NCI-H446 (cell line): ENCODE results near the gene MOV10L1.
A peak's percentile ranks its signal among the peaks of the same experiment; 100 is the strongest.

Experiments used
- DNase-seq, 2 experiments: peaks; one replicate each; lab custom pipeline; 2025; lab: John Stamatoyannopoulos, UW

MOV10L1 gene

DNA sequence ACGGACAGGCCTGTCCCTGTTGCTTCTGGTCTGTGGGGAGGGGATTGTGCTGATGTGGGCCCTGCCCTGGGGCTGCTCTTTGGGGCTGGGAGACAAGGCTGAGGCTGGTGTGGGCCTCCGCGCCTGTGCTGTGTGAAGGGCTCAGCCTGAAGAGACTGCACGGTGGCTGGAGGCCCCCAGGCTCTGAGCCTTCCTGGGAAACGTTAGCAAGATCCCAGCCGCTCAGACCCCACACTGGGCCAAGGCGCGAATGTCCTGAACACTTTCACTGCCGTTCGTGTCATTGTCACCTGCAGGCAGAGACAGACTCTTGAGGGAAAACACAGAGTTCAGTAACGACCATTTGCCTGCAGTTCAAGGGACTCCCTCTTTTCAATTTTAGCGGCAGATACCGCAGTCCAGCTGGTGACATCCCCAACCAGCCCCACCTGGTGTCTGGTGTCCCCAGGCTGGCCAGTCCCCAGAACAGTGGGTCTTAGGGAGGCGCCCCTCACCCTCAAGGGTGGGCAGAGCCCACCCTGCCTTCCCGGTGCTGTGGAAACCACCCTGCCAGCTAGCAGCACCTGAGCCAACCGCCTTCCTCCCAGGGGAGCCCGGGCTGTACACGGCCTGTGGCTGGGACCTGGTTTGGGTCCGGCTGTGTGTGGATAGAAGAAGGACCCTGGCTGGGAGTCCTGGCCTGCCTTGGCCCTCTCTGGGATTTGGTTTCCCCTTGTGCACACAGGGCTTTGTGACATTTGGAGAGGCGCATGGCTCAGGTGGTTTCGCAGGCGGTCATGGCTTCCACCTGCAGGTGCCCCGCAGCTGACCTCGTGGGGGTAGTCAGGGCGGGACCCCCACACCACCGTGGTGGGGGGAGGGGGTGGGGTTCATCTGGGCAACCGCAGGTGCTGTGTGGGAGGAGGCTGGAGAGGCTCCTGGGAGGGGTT lies 86.4 kb downstream of the MOV10L1 start:
- no peak for DNase-seq

- no peak for DNase-seq
Observed at GRCh38 chr22:50176850-50177536, 87.2 kb downstream of the MOV10L1 start.

DNA sequence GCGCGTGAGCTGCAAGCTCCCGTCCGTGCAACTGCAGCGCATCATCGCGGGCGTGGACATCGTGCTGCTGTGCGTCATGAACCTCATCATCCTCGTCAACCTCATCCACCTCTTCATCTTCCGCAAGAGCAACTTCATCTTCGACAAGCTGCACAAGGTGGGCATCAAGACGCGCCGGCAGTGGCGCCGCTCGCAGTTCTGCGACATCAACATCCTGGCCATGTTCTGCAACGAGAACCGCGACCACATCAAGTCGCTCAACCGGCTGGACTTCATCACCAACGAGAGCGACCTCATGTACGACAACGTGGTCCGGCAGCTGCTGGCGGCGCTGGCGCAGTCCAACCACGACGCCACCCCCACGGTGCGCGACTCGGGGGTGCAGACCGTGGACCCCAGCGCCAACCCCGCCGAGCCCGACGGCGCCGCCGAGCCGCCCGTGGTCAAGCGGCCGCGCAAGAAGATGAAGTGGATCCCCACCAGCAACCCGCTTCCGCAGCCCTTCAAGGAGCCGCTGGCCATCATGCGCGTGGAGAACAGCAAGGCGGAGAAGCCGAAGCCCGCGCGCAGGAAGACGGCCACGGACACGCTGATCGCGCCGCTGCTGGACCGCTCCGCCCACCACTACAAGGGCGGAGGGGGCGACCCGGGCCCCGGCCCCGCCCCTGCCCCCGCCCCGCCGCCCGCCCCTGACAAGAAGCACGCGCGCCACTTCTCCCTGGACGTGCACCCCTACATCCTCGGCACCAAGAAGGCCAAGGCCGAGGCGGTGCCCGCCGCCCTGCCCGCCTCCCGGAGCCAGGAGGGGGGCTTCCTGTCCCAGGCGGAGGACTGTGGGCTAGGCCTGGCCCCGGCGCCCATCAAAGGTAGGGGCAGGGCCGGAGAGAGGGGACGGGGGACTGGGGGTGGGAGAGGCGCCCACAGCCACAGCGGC lies 88.0 kb downstream of the MOV10L1 start:
- no peak for DNase-seq

DNA sequence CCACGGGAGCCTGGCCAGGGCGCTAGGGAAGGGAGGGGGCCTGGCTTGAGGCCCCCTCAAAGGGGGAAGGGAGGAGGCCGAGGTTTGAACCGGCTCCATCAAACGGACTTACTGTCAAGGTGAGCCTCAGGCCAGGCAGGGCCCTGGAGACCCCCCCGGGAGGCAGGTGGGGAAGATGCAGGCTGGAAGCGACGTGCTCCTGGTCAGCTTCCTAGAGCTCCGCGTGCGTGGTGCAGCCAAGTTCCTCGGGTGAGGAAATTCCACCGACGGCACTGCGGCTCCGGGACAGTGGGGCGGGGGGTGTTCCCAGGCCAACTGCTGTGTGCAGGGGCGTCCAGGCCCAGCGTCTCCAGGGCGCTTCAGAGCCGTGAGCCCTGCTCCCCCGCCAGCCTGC lies 88.7 kb downstream of the MOV10L1 start:
- DNase-seq, result no peak

DNA sequence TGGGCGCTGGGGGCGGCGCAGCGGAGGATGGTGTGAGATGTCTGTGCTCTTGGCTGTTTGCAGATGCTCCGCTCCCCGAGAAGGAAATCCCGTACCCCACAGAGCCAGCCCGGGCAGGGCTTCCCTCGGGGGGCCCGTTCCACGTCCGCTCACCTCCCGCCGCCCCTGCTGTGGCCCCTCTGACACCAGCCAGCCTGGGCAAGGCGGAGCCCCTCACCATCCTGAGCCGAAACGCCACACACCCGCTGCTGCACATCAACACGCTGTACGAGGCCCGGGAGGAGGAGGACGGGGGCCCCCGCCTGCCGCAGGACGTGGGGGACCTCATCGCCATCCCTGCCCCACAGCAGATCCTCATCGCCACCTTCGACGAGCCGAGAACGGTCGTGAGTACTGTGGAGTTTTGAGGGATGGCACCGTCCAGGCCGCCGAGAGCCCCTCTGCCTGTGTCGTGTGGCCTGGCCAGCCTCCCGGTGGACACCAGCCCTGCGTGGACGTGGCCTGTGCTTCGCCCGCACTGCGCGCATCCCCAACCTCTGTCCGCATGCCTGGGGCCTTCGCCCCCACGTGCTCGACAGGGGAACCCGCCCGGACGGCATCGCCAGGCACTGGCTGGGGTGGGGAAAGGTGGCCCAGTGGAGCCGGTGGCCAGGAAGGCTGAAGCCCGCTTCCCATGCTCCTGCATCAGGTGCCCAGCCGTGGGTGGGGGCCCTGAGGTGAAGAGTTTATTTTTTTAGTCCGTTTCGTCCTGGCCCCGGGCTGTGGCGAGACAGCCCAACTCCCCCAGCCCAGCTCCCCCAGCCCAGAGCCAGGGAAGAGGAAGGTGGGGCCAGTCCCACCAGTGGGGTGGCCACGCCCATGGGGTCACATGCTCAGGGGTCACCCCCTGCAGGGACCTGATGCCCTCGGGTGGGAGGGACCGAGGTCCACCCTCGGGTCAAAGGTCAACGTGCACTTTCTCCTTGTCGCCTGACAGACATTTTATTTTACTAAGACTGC lies 89.4 kb downstream of the MOV10L1 start:
- DNase-seq, result no peak

DNA sequence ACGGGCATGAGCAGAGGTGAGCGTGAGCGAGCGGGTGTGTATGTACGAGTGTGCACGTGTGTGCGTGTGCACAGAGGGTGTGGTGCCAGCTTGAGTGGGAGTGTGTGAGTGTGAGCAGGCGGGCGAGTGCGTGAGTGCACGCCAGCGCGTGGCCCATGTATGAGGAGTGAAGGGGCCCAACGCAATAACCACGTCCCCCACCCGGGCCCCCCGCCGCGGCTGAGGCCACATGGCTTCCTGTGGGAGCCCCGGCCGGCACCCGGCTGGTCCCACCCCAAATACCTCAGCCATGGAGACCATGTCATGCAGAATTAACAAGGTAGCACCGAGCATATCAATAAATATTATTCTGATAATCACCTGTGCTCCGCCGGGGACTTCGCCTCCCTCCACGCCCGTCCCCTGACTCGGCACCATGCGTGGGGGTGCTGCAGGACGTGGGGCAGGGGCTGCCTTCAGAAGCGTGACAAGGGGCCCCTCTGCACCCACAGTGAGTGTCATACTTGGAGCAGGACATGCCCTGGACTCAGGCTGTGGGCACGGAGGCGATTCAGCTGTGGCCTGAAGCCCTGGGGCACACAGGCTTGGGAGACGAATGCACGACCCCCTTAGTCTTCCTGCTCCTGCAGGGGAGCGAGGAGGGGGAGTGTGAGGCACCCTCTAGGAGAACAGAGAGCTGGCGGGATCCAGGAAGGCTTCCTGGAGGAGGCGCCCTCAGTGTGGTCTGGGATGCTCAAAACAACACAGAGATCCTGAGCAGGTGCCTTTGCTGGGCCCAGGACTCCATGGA lies 90.3 kb downstream of the MOV10L1 start:
- no peak for DNase-seq

- DNase-seq, result no peak
Observed at GRCh38 chr22:50180727-50181521, 91.1 kb downstream of the MOV10L1 start.

DNA sequence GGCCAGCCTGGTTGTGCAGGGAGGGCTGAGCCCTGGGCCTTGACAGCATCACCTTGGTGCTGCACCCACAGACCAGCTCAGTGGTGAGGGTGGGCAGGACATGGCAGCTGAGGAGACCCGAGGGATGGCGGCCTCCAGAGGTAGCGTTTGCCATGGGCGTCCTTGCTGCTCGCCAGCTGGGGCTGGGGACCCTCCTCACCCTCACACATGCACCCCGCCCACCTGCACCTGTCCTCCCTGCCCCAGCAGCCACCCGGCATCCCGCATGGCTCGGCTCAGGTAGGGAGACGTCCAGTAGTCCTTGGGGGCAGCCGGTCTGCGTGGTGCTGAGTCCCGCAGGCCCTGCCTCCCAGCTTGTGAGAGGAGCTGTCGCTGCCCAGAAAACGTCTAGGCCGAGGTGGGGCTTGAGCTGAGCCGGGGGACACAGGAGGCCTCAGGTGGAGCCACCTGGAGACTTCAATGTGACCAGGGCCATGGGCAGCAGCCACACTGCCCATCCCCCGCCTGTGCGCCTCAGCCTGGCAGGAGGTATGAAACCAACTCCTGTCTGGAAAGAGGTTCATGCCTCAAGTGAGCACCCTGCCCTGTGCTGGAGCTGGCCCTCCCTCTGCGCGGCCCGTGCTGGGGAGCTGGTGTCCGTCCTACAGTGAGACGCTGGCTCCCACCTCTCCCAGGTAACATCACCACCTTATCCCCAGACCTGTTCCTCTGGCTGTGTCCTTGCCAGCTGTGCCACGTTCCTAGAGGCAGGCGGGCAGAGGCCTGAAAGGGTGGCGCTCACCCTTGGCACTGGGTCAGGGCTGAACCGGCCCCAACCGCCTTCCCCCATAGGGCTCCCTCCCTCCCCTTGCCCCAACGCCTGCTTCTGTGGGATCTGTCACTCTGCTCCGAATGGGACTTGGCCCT lies 92.6 kb downstream of the MOV10L1 start:
- DNase-seq, result no peak

- DNase-seq, result no peak
Observed at GRCh38 chr22:50183141-50183971, 93.5 kb downstream of the MOV10L1 start.

GRCh38 chr22:50184004-50184901 lies 94.4 kb downstream of the MOV10L1 start:
- DNase-seq, result no peak

GRCh38 chr22:50184902-50185374 lies 95.1 kb downstream of the MOV10L1 start:
- no peak for DNase-seq

- DNase-seq, result peak; percentile 46 to 90
Observed at GRCh38 chr22:50185375-50186087, 95.7 kb downstream of the MOV10L1 start, which contains the start of gene TRABD. TRABD (plus strand) TSS chr22:50185913; CDS start chr22:50193061, 7,148 bp downstream.

DNA sequence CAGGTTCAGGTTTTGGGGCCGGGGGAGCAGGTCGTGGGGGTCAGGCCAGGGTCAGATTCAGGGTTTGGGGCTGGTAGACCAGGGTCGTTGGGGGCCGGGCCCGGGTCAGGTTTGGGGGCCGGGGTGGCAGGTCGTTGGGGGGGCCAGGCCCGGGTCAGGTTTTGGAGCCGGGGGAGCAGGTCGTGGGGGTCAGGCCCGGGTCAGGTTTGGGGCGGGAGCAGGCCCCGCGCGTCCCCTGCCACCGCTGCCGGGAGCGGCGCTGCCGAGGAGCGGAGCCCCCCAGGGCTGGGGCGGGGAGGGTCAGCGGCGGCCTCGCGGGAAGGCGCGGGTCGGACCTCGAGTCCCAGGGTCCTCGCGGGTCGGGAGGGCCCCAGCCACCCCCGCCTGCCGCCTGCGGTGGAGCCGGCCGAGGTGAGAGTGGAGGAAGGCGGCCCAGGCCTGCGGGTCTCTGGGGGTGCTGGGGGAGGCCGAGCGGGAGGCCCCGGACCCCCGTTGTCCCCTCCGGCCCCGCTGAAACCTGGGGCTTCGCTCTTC lies 96.4 kb downstream of the MOV10L1 start:
- DNase-seq, result no peak

DNA sequence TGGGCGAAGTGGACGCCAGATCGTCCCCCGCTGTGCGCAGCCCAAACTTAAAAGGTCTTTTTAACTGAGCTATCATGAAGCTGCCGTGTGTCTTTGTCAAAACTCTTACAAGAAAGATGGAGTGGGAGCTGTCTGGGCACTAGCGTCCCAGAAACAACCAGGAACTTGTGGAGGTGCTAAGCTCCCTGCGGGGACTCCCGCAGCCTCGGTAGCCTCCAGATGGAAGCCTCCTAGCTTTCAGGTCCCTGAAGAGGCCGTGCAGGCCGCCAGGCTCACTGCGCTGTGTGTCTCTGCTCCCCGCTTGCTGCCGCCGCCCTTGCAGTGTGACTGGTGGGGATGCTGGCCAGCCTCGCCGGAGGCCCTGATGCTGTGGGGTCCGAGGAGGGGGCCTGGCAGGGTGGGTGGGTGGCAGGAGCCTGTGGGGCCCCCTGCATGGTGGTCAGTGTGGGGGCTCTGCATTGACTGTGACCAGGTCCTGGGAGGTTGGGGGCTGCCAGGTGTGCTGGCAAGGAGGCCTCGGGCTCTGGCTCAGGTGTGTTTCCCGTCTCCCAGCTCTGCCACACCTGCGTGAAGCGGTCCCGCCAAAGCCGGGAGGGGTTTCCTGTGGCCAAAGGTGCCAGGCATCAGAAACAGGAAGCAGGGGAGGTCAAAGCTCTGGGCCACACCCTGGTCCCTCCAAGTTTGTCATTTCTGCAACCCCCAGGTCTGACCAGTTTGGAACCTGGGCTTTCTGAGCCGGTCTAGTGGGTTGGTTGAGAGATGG lies 97.1 kb downstream of the MOV10L1 start:
- DNase-seq, result peak in 1 of 2 experiments; percentile 22
